Stimulated activated naive CD8-positive, alpha-beta T cell treated with anti-CD3 and anti-CD28 coated beads, Interleukin-15, Interleukin-2, amounts not matched to agents 100 ng/mL and 50 ng/mL, for 24 hours (primary cell): ENCODE results near the gene KRTAP1-5.
"Not testable (repeated sequence)": the region's sequence is repeated elsewhere in the genome, so short reads cannot be mapped to it uniquely, and the experiment has no call there.

Experiments used
- H3K27ac Mint-ChIP-seq: one replicate; pipeline ENCODE4 v1.8.0; 2021; ENCODE audit warnings: mild to moderate bottlenecking, mixed read lengths
- H3K27me3 Mint-ChIP-seq: one replicate; pipeline ENCODE4 v1.8.0; 2021; ENCODE audit warnings: mixed read lengths
- H3K36me3 Mint-ChIP-seq: one replicate; pipeline ENCODE4 v1.8.0; 2021; ENCODE audit warnings: low read depth, mixed read lengths
- H3K4me1 Mint-ChIP-seq: one replicate; pipeline ENCODE4 v1.8.0; 2021; ENCODE audit warnings: low read depth, mixed read lengths
- H3K4me3 Mint-ChIP-seq: one replicate; pipeline ENCODE4 v1.8.0; 2021; ENCODE audit warnings: mild to moderate bottlenecking, mixed read lengths
- H3K9me3 Mint-ChIP-seq: one replicate; pipeline ENCODE4 v1.8.0; 2021; ENCODE audit warnings: mixed read lengths

KRTAP1-5 gene, protein sequence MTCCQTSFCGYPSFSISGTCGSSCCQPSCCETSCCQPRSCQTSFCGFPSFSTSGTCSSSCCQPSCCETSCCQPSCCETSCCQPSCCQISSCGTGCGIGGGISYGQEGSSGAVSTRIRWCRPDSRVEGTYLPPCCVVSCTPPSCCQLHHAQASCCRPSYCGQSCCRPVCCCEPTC

DNA sequence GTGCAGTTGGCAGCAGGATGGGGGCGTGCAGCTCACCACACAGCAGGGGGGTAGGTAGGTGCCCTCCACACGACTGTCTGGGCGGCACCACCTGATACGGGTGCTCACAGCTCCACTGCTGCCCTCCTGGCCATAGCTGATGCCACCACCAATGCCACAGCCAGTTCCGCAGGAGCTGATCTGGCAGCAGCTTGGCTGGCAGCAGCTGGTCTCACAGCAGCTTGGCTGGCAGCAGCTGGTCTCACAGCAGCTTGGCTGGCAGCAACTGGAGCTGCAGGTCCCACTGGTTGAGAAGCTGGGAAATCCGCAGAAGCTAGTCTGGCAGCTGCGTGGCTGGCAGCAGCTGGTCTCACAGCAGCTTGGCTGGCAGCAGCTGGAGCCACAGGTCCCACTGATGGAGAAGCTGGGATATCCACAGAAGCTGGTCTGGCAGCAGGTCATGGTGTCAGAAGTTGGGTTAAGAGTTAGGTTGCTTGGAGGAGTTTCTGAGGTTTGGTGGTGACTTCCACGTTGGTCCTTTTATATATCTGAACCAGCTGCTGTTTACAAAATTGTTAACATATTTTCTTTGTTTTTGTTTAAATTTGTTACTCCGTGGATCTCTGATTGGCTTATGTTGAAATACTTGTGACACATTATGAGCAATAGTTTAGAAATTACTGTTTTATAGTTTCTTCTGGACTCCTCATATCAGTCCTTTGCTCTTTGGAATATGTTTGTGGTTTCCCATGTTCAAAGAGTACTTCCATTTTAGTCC, at the start of gene KRTAP1-5:
Gene KRTAP1-5, minus strand, starts transcription at position 494 of the 757 bp plus-strand sequence. Its CDS starts 53 bp downstream, at position 441.
- peaks cover 10% of the 10 kb centered on the region for H3K27me3 Mint-ChIP-seq

DNA sequence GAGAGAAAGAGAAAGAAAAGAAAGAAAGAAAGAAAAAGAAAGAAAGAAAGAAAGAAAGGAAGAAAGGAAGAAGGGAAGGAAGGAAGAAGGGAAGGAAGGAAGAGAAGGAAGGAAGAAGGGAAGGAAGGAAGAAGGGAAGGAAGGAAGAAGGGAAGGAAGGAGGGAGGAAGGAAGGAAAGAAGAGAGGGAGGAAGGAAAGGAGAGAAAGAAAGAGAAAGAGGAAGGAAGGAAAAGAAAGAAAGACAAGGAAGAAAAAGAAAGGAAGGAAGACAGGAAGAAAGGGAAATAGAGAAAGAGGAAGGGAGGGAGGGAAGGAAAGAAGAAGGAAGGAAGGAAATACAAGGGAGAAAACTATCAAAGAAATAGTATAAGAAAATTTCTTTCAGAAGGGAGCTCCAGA, 49.8 kb upstream of the KRTAP1-5 start:
- no peaks in the 10 kb centered on the region for H3K4me1 Mint-ChIP-seq
- H3K4me3 Mint-ChIP-seq = no peak overlapping the region

More for the DNA sequence above, at the start of gene KRTAP1-5:
- H3K36me3 Mint-ChIP-seq = no peaks in the 10 kb centered on the region
- no peak within 1 kb of the TSS for H3K4me3 Mint-ChIP-seq
- H3K9me3 Mint-ChIP-seq = no peaks in the 10 kb centered on the region
- H3K4me1 Mint-ChIP-seq = no peaks in the 10 kb centered on the region
- H3K27ac Mint-ChIP-seq = no peak within 1 kb of the TSS

DNA sequence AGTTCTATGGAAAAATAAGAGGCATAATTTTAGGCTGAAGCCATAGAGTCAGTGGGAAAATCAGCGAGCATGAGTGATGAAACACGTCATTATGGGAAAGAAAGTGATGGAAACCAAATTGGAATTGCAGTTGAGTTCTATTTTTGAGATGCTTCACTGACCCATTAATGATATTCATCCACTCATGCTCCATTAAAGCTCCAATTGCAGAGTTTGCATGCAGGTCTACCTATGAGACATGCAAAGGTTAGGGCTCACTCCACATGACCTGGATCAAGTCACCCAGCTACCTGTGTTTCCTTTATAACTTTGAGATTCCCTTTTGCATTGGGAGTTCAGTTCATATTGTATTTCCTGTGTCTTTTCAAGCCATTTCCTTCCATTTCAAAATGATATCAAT, 46.7 kb upstream of the KRTAP1-5 start:
- no peak overlapping the region for H3K4me3 Mint-ChIP-seq
- H3K36me3 Mint-ChIP-seq = no peaks in the 10 kb centered on the region
- H3K27me3 Mint-ChIP-seq = peaks cover 5% of the 10 kb centered on the region
- H3K4me1 Mint-ChIP-seq = no peaks in the 10 kb centered on the region
- H3K27ac Mint-ChIP-seq = no peak overlapping the region
- no peaks in the 10 kb centered on the region for H3K9me3 Mint-ChIP-seq

More for the DNA sequence above, 49.8 kb upstream of the KRTAP1-5 start:
- no peaks in the 10 kb centered on the region for H3K36me3 Mint-ChIP-seq
- H3K27ac Mint-ChIP-seq = no peak overlapping the region
- no peaks in the 10 kb centered on the region for H3K9me3 Mint-ChIP-seq
- peaks cover 12% of the 10 kb centered on the region for H3K27me3 Mint-ChIP-seq

DNA sequence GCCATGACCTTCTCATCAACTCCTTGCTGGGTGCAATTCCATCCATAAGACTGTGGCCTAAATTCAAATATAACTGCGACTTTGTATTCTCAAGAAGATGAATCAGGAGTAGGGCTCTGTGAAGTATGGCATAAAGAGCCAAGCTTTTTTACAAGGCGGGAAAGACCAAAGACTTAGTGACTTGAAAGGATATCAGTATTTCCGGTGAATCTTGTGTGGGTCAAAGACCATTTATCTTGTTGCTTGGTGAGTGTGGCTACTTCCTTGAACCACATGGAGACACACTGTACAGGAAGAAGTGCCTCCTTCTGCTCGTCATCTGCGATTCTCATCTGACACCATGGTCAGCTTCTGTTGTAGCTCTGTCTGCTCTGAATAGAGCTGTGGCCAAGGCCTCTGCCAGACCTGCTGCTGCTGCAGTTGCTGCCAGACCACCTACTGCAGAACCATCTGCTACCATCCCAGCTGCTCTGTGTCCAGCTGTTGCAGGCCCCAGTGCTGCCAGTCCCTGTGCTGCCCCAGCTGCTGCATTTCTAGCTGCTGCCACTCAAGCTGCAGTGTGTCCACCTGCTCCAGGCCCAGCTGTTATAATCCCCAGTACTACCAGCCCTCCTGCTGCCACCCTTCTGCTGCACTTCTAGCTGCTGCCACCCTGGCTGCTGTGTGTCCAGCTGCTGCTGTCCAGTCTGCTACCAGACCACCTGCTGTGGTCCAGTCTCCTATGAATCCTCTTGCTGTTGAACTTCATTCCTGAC, 44.8 kb upstream of the KRTAP1-5 start:
- no peak overlapping the region for H3K4me3 Mint-ChIP-seq
- H3K4me1 Mint-ChIP-seq = no peaks in the 10 kb centered on the region
- no peaks in the 10 kb centered on the region for H3K9me3 Mint-ChIP-seq
- no peak overlapping the region for H3K27ac Mint-ChIP-seq
- H3K27me3 Mint-ChIP-seq = peaks cover 5% of the 10 kb centered on the region
- no peaks in the 10 kb centered on the region for H3K36me3 Mint-ChIP-seq

DNA sequence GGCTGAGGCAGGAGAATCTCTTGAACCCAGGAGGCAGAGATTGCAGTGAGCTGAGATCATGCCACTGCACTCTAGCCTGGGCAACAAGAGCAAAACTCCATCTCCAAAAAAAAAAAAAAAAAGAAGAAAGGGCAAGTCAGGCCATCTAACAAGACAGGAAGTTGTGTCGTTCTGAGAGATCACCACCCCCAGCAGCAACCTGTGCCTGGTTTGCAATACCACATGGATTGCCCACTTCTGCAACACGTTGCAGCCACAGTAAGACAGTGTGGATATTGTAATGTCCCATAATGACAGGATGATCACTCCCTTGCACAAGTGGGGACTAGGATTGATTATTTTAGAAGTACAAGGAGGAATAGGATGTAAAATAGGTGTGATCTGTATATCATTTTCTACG, 42.0 kb upstream of the KRTAP1-5 start:
- Mint-ChIP-seq H3K9me3 (no peaks in the 10 kb centered on the region), H3K4me1 (peaks cover 4% of the 10 kb centered on the region), H3K4me3 (no peak overlapping the region), H3K27me3 (no peaks in the 10 kb centered on the region), H3K36me3 (no peaks in the 10 kb centered on the region), H3K27ac (no peak overlapping the region)

DNA sequence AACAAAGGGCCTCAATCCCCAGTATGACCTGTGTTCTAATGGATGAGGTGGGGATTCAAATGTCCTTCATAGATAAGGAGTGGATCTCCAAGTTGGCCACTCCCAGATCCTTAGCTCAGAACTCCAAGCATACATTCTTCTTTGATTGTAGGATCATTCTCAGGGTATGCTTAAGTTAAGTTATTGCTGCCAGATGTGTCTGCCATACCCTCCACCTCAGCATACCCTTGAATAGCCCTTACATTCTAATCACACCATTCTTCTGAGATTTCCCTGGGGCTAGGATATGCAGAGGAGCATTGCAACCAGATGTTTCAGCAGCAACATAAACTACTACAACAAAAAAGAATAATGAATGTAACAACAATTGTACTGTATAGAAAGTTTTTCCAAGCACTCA, 40.3 kb upstream of the KRTAP1-5 start:
- no peak overlapping the region for H3K27ac Mint-ChIP-seq
- no peaks in the 10 kb centered on the region for H3K36me3 Mint-ChIP-seq
- no peak overlapping the region for H3K4me3 Mint-ChIP-seq
- H3K9me3 Mint-ChIP-seq = no peaks in the 10 kb centered on the region
- peaks cover 4% of the 10 kb centered on the region for H3K4me1 Mint-ChIP-seq
- no peaks in the 10 kb centered on the region for H3K27me3 Mint-ChIP-seq

DNA sequence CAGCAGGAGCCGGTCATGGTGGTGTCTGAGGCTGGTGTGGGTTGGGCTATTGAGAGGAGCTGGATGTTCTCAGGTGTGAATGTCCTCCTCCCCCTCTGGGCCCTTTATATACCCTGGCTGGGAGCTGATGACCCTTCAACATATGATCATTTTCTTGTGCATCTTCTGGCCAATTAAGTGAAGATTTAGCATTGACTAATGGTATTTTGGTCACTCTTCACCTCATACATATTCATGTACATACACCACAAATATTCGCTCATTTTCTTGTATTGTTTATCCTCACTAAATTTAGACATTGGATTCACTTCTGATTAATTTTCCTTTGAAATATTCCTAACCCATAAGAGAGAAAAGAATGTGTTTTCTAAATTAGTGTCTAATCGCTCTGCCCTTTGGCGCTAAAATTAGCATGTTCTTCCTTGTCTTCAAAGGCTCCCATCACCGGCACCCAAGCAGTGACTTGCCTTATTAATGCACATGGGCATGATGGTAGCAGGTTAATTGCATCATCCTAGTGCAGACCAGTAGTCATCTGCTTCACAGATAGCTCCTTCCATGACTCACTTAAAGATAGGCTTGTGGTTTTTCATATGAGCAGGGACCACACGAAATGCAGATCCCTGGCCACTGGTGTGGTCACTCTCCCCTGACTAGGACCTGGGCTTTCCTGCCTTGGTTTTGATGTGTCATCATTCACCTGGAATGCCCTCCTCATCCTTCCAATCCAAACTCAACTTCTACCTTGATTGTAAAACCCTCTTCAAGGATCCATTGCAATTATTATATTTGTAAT, 39.0 kb upstream of the KRTAP1-5 start, which contains the start of gene KRTAP2-4:
Gene KRTAP2-4, minus strand, starts transcription at position 51 of the 796 bp plus-strand sequence. Its CDS starts 34 bp downstream, at position 17.
- no peak within 1 kb of the TSS for H3K4me3 Mint-ChIP-seq
- H3K27me3 Mint-ChIP-seq = peaks cover 3% of the 10 kb centered on the region
- H3K27ac Mint-ChIP-seq = no peak within 1 kb of the TSS
- peaks cover 4% of the 10 kb centered on the region for H3K4me1 Mint-ChIP-seq
- no peaks in the 10 kb centered on the region for H3K9me3 Mint-ChIP-seq
- H3K36me3 Mint-ChIP-seq = no peaks in the 10 kb centered on the region

DNA sequence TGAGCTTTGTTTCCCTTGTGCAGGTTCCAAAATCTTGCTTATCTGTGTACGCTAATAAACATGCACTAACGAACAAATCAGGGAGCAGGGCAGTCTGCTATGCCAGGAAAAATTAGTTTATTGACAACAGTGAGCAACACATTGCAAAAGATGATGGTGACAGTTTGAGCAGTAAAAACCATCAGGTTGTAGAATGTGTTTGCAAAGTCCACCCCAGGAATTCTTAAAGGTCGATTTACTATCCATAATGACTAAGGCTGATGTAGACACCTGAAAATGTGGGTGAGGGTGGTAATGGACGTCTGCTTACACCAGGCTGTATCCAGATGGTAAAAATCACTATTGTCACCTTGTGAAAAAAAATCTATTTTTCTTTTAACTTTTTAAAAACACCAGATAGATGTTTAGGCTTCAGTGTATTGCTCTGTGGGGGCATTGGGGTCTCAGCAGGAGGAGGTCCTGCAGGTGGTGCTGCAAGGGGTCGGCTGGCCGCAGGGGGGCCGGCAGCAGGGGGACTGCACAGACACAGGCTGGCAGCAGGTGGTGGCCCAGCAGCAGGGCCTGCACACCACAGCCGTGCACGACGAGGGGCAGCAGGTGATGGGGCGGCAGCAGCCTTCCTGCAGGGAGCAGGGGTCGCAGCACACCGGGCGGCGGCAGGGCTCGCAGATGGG, 38.1 kb upstream of the KRTAP1-5 start:
- H3K36me3 Mint-ChIP-seq, H3K4me3 Mint-ChIP-seq, H3K27ac Mint-ChIP-seq, H3K9me3 Mint-ChIP-seq, H3K4me1 Mint-ChIP-seq: not testable (repeated sequence)
- H3K27me3 Mint-ChIP-seq = peaks cover 11% of the 10 kb centered on the region

DNA sequence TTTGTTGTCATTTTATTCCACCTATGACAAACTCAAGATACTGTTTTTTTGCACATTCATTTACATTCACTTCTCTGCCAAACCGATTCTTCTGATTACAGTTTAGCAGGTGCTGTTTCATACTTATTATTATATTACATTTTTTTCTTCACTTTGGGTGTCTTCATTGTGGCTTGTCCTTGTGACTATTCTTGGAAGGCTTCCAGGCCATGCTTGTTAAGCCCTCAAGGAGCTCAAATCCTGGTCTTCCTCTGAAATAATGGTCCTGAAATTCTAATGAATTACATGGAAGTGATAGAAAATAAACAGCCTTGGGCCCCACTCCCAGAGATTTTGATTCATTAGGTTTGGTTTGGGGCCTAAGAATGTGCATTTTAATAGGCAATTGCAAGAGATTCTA, 37.3 kb upstream of the KRTAP1-5 start:
- H3K27ac Mint-ChIP-seq = no peak overlapping the region
- H3K4me1 Mint-ChIP-seq = peaks cover 4% of the 10 kb centered on the region
- H3K4me3 Mint-ChIP-seq = no peak overlapping the region
- H3K27me3 Mint-ChIP-seq = peaks cover 16% of the 10 kb centered on the region
- H3K36me3 Mint-ChIP-seq = no peaks in the 10 kb centered on the region
- no peaks in the 10 kb centered on the region for H3K9me3 Mint-ChIP-seq

DNA sequence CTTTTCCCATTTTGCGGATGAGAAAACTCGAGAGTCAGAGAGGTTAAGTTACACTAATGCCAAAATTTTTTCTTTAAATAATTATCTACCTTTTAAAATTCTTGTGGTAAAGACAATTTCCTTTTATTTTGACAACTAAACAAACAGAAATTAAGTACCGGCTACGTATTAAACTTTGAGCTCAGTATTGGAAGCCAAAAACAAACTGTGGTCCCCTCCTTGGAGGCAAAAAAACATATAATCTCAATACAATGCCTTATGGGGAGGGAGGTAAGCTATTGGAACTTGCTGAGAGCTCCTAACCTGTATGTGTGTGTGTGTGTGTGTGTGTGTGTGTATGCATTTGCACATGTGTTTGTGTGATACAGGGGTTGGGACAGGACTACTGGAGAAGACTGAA, 36.4 kb upstream of the KRTAP1-5 start:
- H3K36me3 Mint-ChIP-seq = no peaks in the 10 kb centered on the region
- no peak overlapping the region for H3K4me3 Mint-ChIP-seq
- no peak overlapping the region for H3K27ac Mint-ChIP-seq
- H3K9me3 Mint-ChIP-seq = no peaks in the 10 kb centered on the region
- peaks cover 23% of the 10 kb centered on the region for H3K27me3 Mint-ChIP-seq
- peaks cover 4% of the 10 kb centered on the region for H3K4me1 Mint-ChIP-seq

DNA sequence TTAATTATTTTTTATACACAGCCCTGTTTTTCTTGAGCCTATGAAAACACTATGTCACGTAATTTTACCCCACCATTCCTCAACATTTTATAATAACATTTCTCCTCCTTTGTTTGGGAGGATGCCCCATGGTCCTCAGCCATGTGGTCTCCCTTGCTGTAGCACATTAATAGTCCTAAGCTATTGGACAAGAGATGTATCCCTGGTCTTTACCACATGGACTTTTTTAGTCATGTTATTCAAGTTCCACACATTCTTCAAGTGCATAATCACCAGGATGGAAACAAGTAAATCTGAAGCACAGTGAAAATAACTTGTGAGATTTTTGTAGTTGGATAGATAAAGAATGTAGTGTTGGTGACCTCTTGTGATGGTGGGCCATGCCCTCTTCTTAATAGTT, 35.0 kb upstream of the KRTAP1-5 start:
- Mint-ChIP-seq H3K4me3 (no peak overlapping the region), H3K27me3 (peaks cover 35% of the 10 kb centered on the region), H3K36me3 (no peaks in the 10 kb centered on the region), H3K4me1 (peaks cover 4% of the 10 kb centered on the region), H3K9me3 (no peaks in the 10 kb centered on the region), H3K27ac (no peak overlapping the region)

DNA sequence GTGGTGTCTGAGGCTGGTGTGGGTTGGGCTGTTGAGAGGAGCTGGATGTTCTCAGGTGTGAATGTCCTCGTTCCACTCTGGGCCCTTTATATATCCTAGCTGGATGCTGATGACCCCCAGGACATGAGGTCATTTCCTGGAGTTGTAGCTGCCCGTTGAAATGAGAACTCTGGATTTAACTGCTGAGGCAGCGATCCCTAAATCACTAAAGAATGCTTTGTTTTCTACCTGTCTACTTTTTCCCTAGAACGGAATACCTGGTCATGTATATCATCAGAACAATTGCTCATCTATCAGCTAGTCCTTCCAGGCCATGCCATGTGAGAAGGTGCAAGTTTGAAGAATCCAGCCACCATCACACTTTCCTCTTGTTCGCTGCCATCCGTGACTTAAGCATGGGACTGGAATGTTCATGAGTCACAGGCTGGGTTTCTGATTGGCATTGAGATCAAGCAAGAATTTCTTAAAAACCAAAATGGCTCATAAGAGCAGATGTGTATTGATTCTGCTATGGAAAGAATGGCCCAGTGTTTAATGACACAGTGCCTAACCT, 33.1 kb upstream of the KRTAP1-5 start, which contains the start of gene KRTAP2-3:
Gene KRTAP2-3, minus strand, starts transcription at position 63 of the 553 bp plus-strand sequence. CDS start 64 bp downstream, outside the sequence.
- Mint-ChIP-seq H3K4me3 (no peak within 1 kb of the TSS), H3K9me3 (no peaks in the 10 kb centered on the region), H3K27me3 (peaks cover 53% of the 10 kb centered on the region), H3K27ac (no peak within 1 kb of the TSS), H3K36me3 (no peaks in the 10 kb centered on the region), H3K4me1 (no peaks in the 10 kb centered on the region)

DNA sequence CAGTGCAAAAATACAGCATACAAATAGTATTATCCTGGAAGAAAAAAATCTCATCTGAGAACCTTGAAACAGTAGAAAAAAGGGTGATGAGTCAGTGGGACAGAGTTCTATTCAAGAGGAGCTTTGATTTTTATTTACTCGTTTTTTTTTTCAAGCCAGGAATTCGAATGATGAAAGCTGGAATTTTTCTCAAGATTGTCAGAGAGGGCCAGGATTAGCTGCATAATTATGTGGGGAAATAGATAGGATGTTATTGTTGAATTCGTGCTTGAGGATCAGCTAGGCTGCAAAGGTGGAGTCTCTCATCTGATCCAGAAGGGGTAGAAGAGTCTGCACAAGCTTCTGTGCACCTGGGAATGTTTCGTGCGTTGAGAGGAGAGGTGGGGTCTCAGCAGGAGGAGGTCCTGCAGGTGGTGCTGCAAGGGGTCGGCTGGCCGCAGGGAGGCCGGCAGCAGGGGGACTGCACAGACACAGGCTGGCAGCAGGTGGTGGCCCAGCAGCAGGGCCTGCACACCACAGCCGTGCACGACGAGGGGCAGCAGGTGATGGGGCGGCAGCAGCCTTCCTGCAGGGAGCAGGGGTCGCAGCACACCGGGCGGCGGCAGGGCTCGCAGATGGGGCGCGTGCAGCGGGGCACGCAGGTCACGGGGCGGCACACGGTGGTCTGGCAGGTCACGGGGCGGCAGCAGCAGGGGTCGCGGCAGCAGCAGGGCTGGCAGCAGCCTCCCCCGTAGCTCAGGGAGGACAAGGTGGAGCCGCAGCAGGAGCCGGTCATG, 32.5 kb upstream of the KRTAP1-5 start:
- peaks cover 53% of the 10 kb centered on the region for H3K27me3 Mint-ChIP-seq
- H3K27ac Mint-ChIP-seq, H3K36me3 Mint-ChIP-seq: not testable (repeated sequence)

More for the DNA sequence above, 32.5 kb upstream of the KRTAP1-5 start:
- not testable (repeated sequence) for H3K9me3 Mint-ChIP-seq, H3K4me1 Mint-ChIP-seq, H3K4me3 Mint-ChIP-seq
